AG04450 (cell line): Measurements from ENCODE around the gene ZBTB11. TPM values are rescaled to one million over a fixed set of nuclear protein-coding genes. Genes with fewer than 3 reads are reported as not detected.
"Not testable (repeated sequence)": the region's sequence is repeated elsewhere in the genome, so short reads cannot be mapped to it uniquely, and the experiment has no call there.

Experiments
- CTCF ChIA-PET: fragments of 300-600, 350-600 bp; formaldehyde crosslinking; extraction: SDS; loops from one replicate; lab custom pipeline; 2022; ENCODE audit warnings: antibody characterized with exemption, inconsistent platforms; lab: Charles Lee
- POLR2A ChIA-PET: fragments of 350-600 bp; formaldehyde crosslinking; extraction: SDS; loops from one replicate; lab custom pipeline; 2021; ENCODE audit warnings: antibody characterized with exemption, inconsistent platforms; lab: Yijun Ruan, JAX
- DNase-seq: peaks from one replicate; pipeline ENCODE4 v3.0.0-alpha.2; 2011; ENCODE audit warnings: low read depth, low spot score
- H3K27ac ChIP-seq: one replicate; pipeline ENCODE4 v1.5.1; 2012; ENCODE audit warnings: low read depth, low read length, control low read depth
- H3K27me3 ChIP-seq: one replicate; pipeline ENCODE4 v1.6.0; 2012; ENCODE audit warnings: low read length; ENCODE audit not compliant: control insufficient read depth, insufficient read depth
- H3K4me3 ChIP-seq: 2 replicates; pipeline ENCODE4 v1.5.1; 2011; ENCODE audit warnings: mild to moderate bottlenecking, low read depth, low read length, control low read depth
- H3K9me3 ChIP-seq: 2 replicates; pipeline ENCODE4 v1.5.1; 2012; ENCODE audit warnings: low read length; ENCODE audit not compliant: control insufficient read depth, insufficient read depth
- polyA plus RNA-seq: library from polyadenylated mRNA; depleted of rRNA; stranded (reverse); fragments of >200 nt; gene quantifications from 2 replicates; pipeline ENCODE4 v1.2.3, GENCODE V29; 2011
- TF ChIP-seq, protein P1 (sequence below): IDR thresholded peaks from 2 replicates; pipeline ENCODE4 v1.5.1; 2011; ENCODE audit warnings: low read depth, low read length, control low read depth, inconsistent platforms

ZBTB11 gene
- polyA plus RNA-seq, 1 experiment: 13.8 TPM

DNA sequence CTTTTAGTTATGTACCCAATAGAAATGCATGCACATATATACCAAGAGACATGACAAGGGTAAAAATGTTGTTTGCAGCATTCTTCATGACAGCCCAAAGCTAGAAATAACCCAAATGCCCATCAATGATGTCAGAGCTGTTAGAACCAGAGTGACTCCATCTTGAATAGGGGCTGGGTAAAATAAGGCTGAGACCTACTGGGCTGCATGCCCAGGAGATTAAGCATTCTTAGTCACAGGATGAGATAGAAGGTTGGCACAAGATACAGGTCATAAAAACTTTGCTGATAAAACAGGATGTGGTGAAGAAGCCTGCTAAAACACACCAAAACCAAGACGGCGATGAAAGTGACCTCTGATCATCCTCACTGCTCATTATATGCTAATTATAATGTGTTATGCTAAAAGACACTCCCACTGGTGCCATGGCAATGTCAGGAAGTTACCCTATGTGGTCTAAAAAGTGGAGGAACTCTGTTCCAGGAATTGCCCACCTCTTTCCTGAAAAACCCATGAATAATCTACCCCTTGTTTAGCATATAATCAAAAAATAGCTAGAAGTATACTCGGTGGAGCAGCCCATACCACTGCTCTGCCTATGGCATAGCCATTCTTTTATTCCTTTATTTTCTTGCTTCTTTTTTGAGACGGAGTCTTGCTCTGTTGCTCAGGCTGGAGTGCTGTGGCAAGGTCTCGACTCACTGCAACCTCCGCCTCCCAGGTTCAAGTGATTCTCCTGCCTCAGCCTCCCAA, 32.9 kb downstream of the ZBTB11 start:
- H3K27me3 ChIP-seq: no peaks in the 10 kb centered on the region
- POLR2A ChIA-PET: interaction anchor here (0.5 to 0.8 kb wide), 3 partner anchors 10 to 32 kb away, joined by 3 to 5 read pairs (median 3); no protein-coding TSS in a partner anchor
- peak; percentile 11 for DNase-seq
- TF ChIP-seq, protein P1, sequence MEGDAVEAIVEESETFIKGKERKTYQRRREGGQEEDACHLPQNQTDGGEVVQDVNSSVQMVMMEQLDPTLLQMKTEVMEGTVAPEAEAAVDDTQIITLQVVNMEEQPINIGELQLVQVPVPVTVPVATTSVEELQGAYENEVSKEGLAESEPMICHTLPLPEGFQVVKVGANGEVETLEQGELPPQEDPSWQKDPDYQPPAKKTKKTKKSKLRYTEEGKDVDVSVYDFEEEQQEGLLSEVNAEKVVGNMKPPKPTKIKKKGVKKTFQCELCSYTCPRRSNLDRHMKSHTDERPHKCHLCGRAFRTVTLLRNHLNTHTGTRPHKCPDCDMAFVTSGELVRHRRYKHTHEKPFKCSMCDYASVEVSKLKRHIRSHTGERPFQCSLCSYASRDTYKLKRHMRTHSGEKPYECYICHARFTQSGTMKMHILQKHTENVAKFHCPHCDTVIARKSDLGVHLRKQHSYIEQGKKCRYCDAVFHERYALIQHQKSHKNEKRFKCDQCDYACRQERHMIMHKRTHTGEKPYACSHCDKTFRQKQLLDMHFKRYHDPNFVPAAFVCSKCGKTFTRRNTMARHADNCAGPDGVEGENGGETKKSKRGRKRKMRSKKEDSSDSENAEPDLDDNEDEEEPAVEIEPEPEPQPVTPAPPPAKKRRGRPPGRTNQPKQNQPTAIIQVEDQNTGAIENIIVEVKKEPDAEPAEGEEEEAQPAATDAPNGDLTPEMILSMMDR: no peak
- no peaks in the 10 kb centered on the region for H3K9me3 ChIP-seq
- no peak overlapping the region for H3K4me3 ChIP-seq
- no peak overlapping the region for H3K27ac ChIP-seq
- CTCF ChIA-PET: interaction anchor here (0.5 kb wide), 1 partner anchor 9 kb away, joined by 3 read pairs; no protein-coding TSS in a partner anchor

DNA sequence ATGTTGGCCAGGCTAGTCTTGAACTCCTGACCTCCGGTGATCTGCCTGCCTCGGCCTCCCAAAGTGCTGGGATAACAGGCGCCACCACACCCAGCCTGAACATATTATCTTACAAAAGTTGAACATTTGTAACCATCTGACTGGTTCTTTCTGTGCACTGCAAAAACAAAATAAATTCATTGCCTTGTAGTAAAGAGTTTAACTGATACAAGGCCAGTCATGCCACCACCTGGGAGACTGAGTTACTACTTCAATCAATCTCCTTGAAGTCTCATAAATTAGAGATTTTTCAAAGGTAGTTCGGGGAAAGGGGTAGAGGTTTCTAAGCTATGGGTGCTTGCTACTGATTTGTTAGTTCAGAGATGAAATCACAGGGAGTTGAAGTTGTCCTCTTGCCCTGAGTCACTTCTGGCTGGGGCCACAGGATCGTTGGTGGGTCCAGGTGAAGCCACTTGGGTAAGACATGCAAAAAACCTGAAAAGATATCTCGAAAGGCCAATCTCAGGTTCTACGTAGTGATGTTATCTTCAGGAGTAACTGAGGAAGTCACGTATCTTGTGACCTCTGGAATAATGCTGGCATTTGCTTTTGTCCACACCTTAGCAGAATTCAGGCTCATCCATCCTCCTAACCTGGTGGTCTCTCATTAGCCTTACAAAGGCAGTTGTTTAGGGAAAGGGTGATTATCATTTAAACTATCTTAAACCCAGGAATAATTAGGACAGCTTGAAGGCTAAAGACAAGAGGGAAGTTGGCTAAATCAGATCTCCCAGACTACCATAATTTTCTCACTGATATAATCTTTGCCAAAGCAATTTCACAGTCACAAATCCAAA, 33.7 kb downstream of the ZBTB11 start:
- CTCF ChIA-PET: no interaction called here
- TF ChIP-seq, protein P1: no peak
- H3K27ac ChIP-seq: no peak overlapping the region
- no peaks in the 10 kb centered on the region for H3K9me3 ChIP-seq
- no peak overlapping the region for H3K4me3 ChIP-seq
- no peak for DNase-seq
- POLR2A ChIA-PET: interaction anchor here (0.7 to 0.8 kb wide), 2 partner anchors 30 to 33 kb away, joined by 3 to 5 read pairs; no protein-coding TSS in a partner anchor
- no peaks in the 10 kb centered on the region for H3K27me3 ChIP-seq

DNA sequence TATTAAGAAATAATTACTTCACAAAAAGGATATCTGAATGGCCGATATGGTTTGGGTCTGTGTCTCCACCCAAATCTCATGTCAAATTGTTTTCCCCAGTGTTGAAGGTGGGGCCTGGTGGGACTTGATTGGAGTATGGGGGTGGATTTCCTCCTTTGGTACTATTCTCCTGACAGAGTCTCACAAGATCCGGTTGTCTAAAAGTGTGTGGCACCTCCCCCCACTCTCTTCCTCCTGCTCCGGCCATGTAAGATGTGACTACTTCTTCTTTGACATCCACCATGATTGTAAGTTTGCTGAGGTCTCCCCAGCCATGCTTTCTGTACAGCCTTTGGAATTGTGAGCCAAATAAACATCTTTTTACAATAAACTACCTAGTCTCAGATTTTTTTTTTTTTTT, 34.5 kb downstream of the ZBTB11 start:
- Histone ChIP-seq H3K9me3 (no peaks in the 10 kb centered on the region), H3K27me3 (no peaks in the 10 kb centered on the region), H3K4me3 (no peak overlapping the region), H3K27ac (no peak overlapping the region)
- ChIA-PET CTCF (no interaction called here), POLR2A (no interaction called here)
- DNase-seq: no peak
- TF ChIP-seq, protein P1: no peak

DNA sequence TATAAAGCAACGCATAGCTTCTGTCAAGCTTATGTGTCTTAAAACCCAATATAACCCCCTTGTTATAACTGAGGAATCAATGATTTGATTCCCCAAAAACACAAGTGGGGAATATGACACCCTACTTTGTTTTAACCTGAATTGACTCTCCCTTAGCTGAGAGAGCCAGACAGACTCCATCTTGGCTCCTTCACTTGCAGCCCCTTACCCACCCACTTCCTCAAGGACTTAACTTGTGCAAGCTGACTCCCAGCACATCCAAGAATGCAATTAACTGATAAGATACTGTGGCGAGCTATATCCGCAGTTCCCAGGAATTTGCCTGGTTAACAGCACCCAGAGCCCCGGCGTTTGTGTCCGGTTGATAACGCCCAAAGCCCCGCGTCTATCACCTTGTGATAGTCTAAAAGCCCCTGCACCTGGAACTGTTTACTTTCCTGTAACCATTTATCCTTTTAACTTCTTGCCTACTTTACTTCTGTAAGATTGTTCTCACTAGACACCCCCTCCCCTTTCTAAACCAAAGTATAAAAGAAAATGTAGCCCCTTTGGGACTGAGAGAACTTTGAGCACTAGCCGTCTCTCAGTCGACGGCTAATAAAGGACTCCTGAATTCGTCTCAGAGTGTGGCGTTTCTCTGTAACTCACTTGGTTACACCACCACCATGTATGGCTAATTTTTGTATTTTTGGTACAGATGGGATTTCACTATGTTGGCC, 35.4 kb downstream of the ZBTB11 start:
- H3K27me3 ChIP-seq, POLR2A ChIA-PET, CTCF ChIA-PET, H3K9me3 ChIP-seq, H3K4me3 ChIP-seq, H3K27ac ChIP-seq, DNase-seq: not testable (repeated sequence)

DNA sequence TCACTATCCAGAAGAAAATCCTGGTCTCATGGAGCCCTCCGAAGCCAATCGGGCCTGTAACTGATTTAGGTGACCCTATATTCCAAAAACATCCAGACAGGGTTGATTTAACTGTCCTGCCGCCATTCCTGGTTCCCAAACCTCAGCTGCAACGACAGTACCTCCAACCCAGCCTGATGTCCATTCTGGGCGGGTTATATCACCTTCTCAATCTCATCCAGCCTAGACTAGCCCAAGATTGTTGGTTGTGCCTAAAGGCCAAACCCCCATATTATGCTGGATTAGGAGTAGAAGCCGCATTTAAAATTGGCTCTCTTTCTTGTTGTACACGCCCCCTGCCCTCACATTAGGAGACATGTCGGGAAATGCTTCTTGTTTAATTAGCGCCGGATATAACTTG, 36.7 kb downstream of the ZBTB11 start:
- H3K9me3 ChIP-seq: no peaks in the 10 kb centered on the region
- H3K27me3 ChIP-seq: no peaks in the 10 kb centered on the region
- H3K27ac ChIP-seq: no peak overlapping the region
- no peak overlapping the region for H3K4me3 ChIP-seq
- ChIA-PET POLR2A (no interaction called here), CTCF (interaction anchor here (1.3 kb wide), 1 partner anchor 9 kb away, joined by 3 read pairs; no protein-coding TSS in a partner anchor)
- TF ChIP-seq, protein P1: no peak
- DNase-seq: no peak
